HEK293 (cell line): ENCODE measurements around the gene CCDC7.

ENCODE experiments used
- CTCF ChIA-PET: fragments of 350-600 bp; formaldehyde crosslinking; extraction: SDS; loops from one replicate; lab custom pipeline; 2021; ENCODE audit warnings: antibody characterized with exemption; lab: Yijun Ruan, JAX
- POLR2A ChIA-PET: fragments of 300-600 bp; formaldehyde crosslinking; extraction: SDS; loops from one replicate; lab custom pipeline; 2020; ENCODE audit warnings: antibody characterized with exemption, inconsistent platforms; lab: Yijun Ruan, JAX
- H3K27ac ChIP-seq: fragments of 200-500 bp; sonication (Bioruptor generic); 2 replicates; pipeline ENCODE4 v1.5.1; 2014; ENCODE audit warnings: low read depth, low read length, control low read depth, inconsistent platforms; ENCODE audit errors: extremely low read depth
- H3K36me3 ChIP-seq, 2 experiments: fragments of 200-500 bp in 1 of 2; sonication (Bioruptor generic) in 1 of 2; 1 replicate in 1 of 2; 2 replicates in 1 of 2; pipeline ENCODE4 v1.5.1; 2014 to 2017; ENCODE audit warnings: inconsistent platforms in 2 of 2, low read length in 2 of 2; ENCODE audit not compliant: control insufficient read depth in 2 of 2, insufficient read depth in 1 of 2
- H3K4me1 ChIP-seq: fragments of 200-500 bp; sonication (Bioruptor generic); 2 replicates; pipeline ENCODE4 v1.5.1; 2014; ENCODE audit warnings: mild to moderate bottlenecking, low read length, inconsistent platforms; ENCODE audit not compliant: control insufficient read depth, insufficient read depth
- H3K4me3 ChIP-seq: 2 replicates; pipeline ENCODE4 v1.5.1; 2011; ENCODE audit warnings: low read depth, mild to moderate bottlenecking, control low read depth, low read length, moderate library complexity
- H3K9me3 ChIP-seq: fragments of 200-500 bp; sonication (Bioruptor generic); 2 replicates; pipeline ENCODE4 v1.5.1; 2014; ENCODE audit warnings: low read depth, low read length, inconsistent platforms; ENCODE audit not compliant: control insufficient read depth, insufficient read depth
- BCL11A ChIP-seq: fragments of 450-650 bp; formaldehyde crosslinking; IDR thresholded peaks from 2 replicates; pipeline ENCODE4 v1.5.1; 2016; ENCODE audit warnings: low read depth, missing biosample characterization, missing genetic modification characterization
- GLIS1 ChIP-seq: fragments of 450-650 bp; formaldehyde crosslinking; IDR thresholded peaks from 2 replicates; pipeline ENCODE4 v1.5.1; 2016; ENCODE audit warnings: missing biosample characterization, missing genetic modification characterization
- IKZF3 ChIP-seq: fragments of 450-650 bp; IDR thresholded peaks from 2 replicates; pipeline ENCODE4 v1.5.0; 2018; ENCODE audit warnings: missing biosample characterization, mild to moderate bottlenecking, missing genetic modification characterization, moderate library complexity
- REPIN1 ChIP-seq: fragments of 450-650 bp; formaldehyde crosslinking; IDR thresholded peaks from 2 replicates; pipeline ENCODE4 v1.5.1; 2017; ENCODE audit warnings: missing biosample characterization, missing genetic modification characterization, low read depth
- ZFP3 ChIP-seq: fragments of 450-650 bp; formaldehyde crosslinking; IDR thresholded peaks from 2 replicates; pipeline ENCODE4 v1.5.1; 2016; ENCODE audit warnings: low read depth, missing biosample characterization, missing genetic modification characterization
- ZFP69B ChIP-seq: fragments of 450-650 bp; formaldehyde crosslinking; IDR thresholded peaks from 2 replicates; pipeline ENCODE4 v1.5.1; 2016; ENCODE audit warnings: missing biosample characterization, missing genetic modification characterization
- ZNF133 ChIP-seq: fragments of 450-650 bp; formaldehyde crosslinking; IDR thresholded peaks from 2 replicates; pipeline ENCODE4 v1.5.1; 2016; ENCODE audit warnings: missing biosample characterization, missing genetic modification characterization
- ZNF174 ChIP-seq: fragments of 450-650 bp; formaldehyde crosslinking; IDR thresholded peaks from 2 replicates; pipeline ENCODE4 v1.5.0; 2017; ENCODE audit warnings: missing biosample characterization, mild to moderate bottlenecking, missing genetic modification characterization
- ZNF350 ChIP-seq: fragments of 450-650 bp; formaldehyde crosslinking; IDR thresholded peaks from 2 replicates; pipeline ENCODE4 v1.5.0; 2017; ENCODE audit warnings: missing biosample characterization, mild to moderate bottlenecking, missing genetic modification characterization
- ZNF416 ChIP-seq: fragments of 450-650 bp; formaldehyde crosslinking; IDR thresholded peaks from 2 replicates; pipeline ENCODE4 v1.5.1; 2016; ENCODE audit warnings: missing biosample characterization, missing genetic modification characterization
- ZNF426 ChIP-seq: fragments of 450-650 bp; formaldehyde crosslinking; IDR thresholded peaks from 2 replicates; pipeline ENCODE4 v1.5.1; 2017; ENCODE audit warnings: missing biosample characterization, missing genetic modification characterization, mild to moderate bottlenecking, inconsistent platforms, moderate library complexity
- ZNF658 ChIP-seq: fragments of 450-650 bp; formaldehyde crosslinking; IDR thresholded peaks from 2 replicates; pipeline ENCODE4; 2016; ENCODE audit warnings: missing biosample characterization, missing genetic modification characterization
- ZNF76 ChIP-seq: fragments of 450-650 bp; formaldehyde crosslinking; IDR thresholded peaks from 2 replicates; pipeline ENCODE4; 2016; ENCODE audit warnings: low read depth, missing biosample characterization, missing genetic modification characterization, borderline replicate concordance
- ZNF777 ChIP-seq: fragments of 450-650 bp; formaldehyde crosslinking; IDR thresholded peaks from 2 replicates; pipeline ENCODE4 v1.5.1; 2017; ENCODE audit warnings: missing biosample characterization, missing genetic modification characterization, borderline replicate concordance
- ZNF785 ChIP-seq: fragments of 450-650 bp; formaldehyde crosslinking; IDR thresholded peaks from 2 replicates; pipeline ENCODE4 v1.5.1; 2016; ENCODE audit warnings: missing biosample characterization, missing genetic modification characterization
- TF ChIP-seq, protein P1 (sequence below): fragments of 450-650 bp; IDR thresholded peaks from 2 replicates; pipeline ENCODE4 v1.5.1; 2018; ENCODE audit warnings: missing biosample characterization, missing genetic modification characterization
- TF ChIP-seq, protein P2 (sequence below): fragments of 450-650 bp; formaldehyde crosslinking; IDR thresholded peaks from 2 replicates; pipeline ENCODE4 v1.5.1; 2016; ENCODE audit warnings: missing biosample characterization, missing genetic modification characterization
- TF ChIP-seq, protein P3 (sequence below): fragments of 450-650 bp; formaldehyde crosslinking; IDR thresholded peaks from 2 replicates; pipeline ENCODE4 v1.5.1; 2016; ENCODE audit warnings: missing biosample characterization, missing genetic modification characterization
- TF ChIP-seq, protein P4 (sequence below): fragments of 450-650 bp; formaldehyde crosslinking; IDR thresholded peaks from 2 replicates; pipeline ENCODE4 v1.5.0; 2017; ENCODE audit warnings: missing biosample characterization, missing genetic modification characterization, borderline replicate concordance
- TF ChIP-seq, protein P5 (sequence below): fragments of 450-650 bp; formaldehyde crosslinking; IDR thresholded peaks from 2 replicates; pipeline ENCODE4 v1.5.1; 2016; ENCODE audit warnings: missing biosample characterization, missing genetic modification characterization
- TF ChIP-seq, protein P6 (sequence below): fragments of 450-650 bp; formaldehyde crosslinking; IDR thresholded peaks from 2 replicates; pipeline ENCODE4 v1.5.1; 2016; ENCODE audit warnings: missing biosample characterization, missing genetic modification characterization, low read depth

Gene CCDC7

DNA sequence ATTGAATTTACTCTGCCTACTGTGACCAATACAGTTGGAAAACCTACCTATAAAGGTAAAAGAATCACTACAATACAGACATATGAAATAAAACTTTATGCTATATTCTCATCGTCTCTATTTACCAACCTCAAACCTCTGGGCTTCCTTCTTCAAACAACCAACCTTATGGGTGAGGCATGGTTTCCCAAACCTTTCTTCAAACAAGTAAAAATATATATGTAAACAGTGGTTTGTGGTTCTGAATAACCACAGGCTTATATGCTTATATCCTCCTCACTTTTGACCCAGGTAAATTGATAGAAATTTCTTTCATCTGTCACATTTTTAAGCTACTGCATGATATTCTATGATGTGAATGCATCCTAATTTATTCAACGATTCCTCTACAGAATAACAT lies 408.5 kb downstream of the CCDC7 start (continued):
- no peak for TF ChIP-seq ZNF76
- TF ChIP-seq GLIS1 (tag by site-specific recombination): no peak
- no peak for TF ChIP-seq ZNF777 (tag by site-specific recombination)

DNA sequence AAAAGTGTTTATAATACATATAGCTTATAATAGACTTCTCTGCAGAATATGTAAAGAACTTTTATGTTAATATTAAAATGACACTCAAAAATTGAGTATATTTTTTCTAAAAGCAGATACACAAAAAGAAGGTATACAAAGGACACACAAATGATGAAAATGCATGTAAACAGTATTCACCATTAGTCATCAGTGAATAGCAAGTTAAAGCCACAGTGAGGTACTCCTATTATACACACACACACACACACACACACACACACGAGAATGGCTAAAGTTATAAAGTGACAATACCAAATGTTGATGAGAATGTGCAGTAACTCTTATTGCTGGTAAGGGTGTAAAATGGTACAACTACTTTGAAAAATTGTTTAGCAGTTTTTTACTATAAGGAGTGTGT lies 419.2 kb downstream of the CCDC7 start:
- CTCF ChIA-PET: no interaction called here

DNA sequence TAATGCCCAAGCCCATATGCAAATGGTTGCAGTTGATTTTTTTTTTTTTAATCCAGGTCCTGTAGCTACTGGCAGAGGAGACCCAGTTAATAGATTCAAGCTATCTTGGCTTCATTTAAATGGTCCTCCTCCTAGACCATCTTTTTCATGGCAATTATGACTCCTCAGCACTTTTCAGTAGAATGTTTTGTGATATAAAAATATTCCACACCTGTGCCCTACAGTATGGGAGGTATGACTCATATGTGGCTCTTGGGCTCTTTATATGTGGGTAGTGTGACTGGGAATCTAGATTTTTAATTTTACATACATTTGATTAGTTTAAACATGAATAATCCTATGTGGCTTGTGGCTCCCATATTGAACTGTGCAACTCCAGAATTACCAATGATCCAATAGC lies 432.0 kb downstream of the CCDC7 start:
- POLR2A ChIA-PET: no interaction called here
- TF ChIP-seq ZNF658 (tag by site-specific recombination) (no peak), ZFP69B (tag by site-specific recombination) (no peak), ZNF350 (tag by site-specific recombination) (no peak), ZFP3 (tag by site-specific recombination) (no peak), ZNF174 (tag by site-specific recombination) (no peak), ZNF416 (tag by site-specific recombination) (no peak), ZNF426 (tag by site-specific recombination) (no peak), IKZF3 (tag by site-specific recombination) (no peak)
- TF ChIP-seq, protein P1, sequence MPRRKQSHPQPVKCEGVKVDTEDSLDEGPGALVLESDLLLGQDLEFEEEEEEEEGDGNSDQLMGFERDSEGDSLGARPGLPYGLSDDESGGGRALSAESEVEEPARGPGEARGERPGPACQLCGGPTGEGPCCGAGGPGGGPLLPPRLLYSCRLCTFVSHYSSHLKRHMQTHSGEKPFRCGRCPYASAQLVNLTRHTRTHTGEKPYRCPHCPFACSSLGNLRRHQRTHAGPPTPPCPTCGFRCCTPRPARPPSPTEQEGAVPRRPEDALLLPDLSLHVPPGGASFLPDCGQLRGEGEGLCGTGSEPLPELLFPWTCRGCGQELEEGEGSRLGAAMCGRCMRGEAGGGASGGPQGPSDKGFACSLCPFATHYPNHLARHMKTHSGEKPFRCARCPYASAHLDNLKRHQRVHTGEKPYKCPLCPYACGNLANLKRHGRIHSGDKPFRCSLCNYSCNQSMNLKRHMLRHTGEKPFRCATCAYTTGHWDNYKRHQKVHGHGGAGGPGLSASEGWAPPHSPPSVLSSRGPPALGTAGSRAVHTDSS: no peak
- TF ChIP-seq, protein P2, sequence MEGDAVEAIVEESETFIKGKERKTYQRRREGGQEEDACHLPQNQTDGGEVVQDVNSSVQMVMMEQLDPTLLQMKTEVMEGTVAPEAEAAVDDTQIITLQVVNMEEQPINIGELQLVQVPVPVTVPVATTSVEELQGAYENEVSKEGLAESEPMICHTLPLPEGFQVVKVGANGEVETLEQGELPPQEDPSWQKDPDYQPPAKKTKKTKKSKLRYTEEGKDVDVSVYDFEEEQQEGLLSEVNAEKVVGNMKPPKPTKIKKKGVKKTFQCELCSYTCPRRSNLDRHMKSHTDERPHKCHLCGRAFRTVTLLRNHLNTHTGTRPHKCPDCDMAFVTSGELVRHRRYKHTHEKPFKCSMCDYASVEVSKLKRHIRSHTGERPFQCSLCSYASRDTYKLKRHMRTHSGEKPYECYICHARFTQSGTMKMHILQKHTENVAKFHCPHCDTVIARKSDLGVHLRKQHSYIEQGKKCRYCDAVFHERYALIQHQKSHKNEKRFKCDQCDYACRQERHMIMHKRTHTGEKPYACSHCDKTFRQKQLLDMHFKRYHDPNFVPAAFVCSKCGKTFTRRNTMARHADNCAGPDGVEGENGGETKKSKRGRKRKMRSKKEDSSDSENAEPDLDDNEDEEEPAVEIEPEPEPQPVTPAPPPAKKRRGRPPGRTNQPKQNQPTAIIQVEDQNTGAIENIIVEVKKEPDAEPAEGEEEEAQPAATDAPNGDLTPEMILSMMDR: no peak
- TF ChIP-seq, protein P3, sequence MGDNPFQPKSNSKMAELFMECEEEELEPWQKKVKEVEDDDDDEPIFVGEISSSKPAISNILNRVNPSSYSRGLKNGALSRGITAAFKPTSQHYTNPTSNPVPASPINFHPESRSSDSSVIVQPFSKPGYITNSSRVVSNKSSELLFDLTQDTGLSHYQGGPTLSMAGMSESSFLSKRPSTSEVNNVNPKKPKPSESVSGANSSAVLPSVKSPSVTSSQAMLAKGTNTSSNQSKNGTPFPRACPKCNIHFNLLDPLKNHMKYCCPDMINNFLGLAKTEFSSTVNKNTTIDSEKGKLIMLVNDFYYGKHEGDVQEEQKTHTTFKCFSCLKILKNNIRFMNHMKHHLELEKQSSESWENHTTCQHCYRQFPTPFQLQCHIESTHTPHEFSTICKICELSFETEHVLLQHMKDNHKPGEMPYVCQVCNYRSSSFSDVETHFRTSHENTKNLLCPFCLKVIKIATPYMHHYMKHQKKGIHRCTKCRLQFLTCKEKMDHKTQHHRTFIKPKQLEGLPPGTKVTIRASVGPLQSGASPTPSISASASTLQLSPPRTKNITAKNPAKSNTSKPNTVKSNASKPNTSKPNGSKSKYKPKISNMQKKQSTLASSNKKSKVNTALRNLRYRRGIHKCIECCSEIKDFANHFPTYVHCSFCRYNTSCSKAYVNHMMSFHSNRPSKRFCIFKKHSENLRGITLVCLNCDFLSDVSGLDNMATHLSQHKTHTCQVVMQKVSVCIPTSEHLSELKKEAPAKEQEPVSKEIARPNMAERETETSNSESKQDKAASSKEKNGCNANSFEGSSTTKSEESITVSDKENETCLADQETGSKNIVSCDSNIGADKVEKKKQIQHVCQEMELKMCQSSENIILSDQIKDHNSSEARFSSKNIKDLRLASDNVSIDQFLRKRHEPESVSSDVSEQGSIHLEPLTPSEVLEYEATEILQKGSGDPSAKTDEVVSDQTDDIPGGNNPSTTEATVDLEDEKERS: no peak

More for the DNA sequence above, 419.2 kb downstream of the CCDC7 start:
- Histone ChIP-seq H3K36me3 (no peaks in the 10 kb centered on the region), H3K4me3 (no peak overlapping the region), H3K9me3 (no peaks in the 10 kb centered on the region), H3K4me1 (no peaks in the 10 kb centered on the region), H3K27ac (no peak overlapping the region)
- TF ChIP-seq ZNF785 (tag by site-specific recombination) (no peak), REPIN1 (tag by site-specific recombination) (no peak), BCL11A (tag by site-specific recombination) (no peak), ZNF133 (tag by site-specific recombination) (peak; percentile 43; the same call in 1 of the 2 replicates)
- TF ChIP-seq, protein P4, sequence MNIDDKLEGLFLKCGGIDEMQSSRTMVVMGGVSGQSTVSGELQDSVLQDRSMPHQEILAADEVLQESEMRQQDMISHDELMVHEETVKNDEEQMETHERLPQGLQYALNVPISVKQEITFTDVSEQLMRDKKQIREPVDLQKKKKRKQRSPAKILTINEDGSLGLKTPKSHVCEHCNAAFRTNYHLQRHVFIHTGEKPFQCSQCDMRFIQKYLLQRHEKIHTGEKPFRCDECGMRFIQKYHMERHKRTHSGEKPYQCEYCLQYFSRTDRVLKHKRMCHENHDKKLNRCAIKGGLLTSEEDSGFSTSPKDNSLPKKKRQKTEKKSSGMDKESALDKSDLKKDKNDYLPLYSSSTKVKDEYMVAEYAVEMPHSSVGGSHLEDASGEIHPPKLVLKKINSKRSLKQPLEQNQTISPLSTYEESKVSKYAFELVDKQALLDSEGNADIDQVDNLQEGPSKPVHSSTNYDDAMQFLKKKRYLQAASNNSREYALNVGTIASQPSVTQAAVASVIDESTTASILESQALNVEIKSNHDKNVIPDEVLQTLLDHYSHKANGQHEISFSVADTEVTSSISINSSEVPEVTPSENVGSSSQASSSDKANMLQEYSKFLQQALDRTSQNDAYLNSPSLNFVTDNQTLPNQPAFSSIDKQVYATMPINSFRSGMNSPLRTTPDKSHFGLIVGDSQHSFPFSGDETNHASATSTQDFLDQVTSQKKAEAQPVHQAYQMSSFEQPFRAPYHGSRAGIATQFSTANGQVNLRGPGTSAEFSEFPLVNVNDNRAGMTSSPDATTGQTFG (tag by site-specific recombination): no peak
- TF ChIP-seq, protein P5, sequence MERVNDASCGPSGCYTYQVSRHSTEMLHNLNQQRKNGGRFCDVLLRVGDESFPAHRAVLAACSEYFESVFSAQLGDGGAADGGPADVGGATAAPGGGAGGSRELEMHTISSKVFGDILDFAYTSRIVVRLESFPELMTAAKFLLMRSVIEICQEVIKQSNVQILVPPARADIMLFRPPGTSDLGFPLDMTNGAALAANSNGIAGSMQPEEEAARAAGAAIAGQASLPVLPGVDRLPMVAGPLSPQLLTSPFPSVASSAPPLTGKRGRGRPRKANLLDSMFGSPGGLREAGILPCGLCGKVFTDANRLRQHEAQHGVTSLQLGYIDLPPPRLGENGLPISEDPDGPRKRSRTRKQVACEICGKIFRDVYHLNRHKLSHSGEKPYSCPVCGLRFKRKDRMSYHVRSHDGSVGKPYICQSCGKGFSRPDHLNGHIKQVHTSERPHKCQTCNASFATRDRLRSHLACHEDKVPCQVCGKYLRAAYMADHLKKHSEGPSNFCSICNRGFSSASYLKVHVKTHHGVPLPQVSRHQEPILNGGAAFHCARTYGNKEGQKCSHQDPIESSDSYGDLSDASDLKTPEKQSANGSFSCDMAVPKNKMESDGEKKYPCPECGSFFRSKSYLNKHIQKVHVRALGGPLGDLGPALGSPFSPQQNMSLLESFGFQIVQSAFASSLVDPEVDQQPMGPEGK (tag by site-specific recombination): no peak
- TF ChIP-seq, protein P6, sequence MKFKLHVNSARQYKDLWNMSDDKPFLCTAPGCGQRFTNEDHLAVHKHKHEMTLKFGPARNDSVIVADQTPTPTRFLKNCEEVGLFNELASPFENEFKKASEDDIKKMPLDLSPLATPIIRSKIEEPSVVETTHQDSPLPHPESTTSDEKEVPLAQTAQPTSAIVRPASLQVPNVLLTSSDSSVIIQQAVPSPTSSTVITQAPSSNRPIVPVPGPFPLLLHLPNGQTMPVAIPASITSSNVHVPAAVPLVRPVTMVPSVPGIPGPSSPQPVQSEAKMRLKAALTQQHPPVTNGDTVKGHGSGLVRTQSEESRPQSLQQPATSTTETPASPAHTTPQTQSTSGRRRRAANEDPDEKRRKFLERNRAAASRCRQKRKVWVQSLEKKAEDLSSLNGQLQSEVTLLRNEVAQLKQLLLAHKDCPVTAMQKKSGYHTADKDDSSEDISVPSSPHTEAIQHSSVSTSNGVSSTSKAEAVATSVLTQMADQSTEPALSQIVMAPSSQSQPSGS (tag by site-specific recombination): no peak
- POLR2A ChIA-PET: no interaction called here

More for the DNA sequence above, 432.0 kb downstream of the CCDC7 start:
- Histone ChIP-seq H3K9me3 (no peaks in the 10 kb centered on the region), H3K27ac (no peak overlapping the region), H3K36me3 (no peaks in the 10 kb centered on the region), H3K4me1 (no peaks in the 10 kb centered on the region), H3K4me3 (no peak overlapping the region)
- CTCF ChIA-PET: interaction anchor here (0.6 kb wide), 1 partner anchor 141 kb away, joined by 4 read pairs; no protein-coding TSS in a partner anchor
